ENCODE data around the gene MRPL10.
"Not testable (repeated sequence)": the region's sequence is repeated elsewhere in the genome, so short reads cannot be mapped to it uniquely, and the experiment has no call there.

DNA sequence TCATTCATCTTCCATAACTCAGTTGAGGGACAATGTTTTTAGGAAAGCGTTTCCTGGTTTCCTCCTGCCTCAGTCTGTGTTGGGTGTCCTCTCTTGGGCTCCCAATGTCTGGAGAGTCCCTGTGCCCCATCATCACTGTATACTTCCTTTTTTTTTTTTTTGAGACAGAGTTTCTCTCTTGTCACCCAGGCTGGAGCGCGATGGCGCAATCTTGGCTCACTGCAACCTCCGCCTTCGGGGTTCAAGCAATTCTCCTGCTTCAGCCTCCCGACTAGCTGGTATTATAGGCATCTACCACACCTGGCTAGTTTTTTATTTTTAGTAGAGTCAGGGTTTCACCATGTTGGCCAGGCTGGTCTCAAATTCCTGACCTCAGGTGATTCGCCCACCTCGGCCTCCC lies 57.7 kb downstream of the MRPL10 start:
- TF ChIP-seq, protein P1, sequence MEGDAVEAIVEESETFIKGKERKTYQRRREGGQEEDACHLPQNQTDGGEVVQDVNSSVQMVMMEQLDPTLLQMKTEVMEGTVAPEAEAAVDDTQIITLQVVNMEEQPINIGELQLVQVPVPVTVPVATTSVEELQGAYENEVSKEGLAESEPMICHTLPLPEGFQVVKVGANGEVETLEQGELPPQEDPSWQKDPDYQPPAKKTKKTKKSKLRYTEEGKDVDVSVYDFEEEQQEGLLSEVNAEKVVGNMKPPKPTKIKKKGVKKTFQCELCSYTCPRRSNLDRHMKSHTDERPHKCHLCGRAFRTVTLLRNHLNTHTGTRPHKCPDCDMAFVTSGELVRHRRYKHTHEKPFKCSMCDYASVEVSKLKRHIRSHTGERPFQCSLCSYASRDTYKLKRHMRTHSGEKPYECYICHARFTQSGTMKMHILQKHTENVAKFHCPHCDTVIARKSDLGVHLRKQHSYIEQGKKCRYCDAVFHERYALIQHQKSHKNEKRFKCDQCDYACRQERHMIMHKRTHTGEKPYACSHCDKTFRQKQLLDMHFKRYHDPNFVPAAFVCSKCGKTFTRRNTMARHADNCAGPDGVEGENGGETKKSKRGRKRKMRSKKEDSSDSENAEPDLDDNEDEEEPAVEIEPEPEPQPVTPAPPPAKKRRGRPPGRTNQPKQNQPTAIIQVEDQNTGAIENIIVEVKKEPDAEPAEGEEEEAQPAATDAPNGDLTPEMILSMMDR (IDR thresholded peaks at IDR 0.05) = not testable (repeated sequence)
- not testable (repeated sequence) for TF ChIP-seq POLR2AphosphoS5, POLR2A (IDR thresholded peaks at IDR 0.05)

All from gastroesophageal sphincter (tissue), 3 donors.